Iris pigment epithelial cell (primary cell): Measurements from ENCODE around the gene RUNX2.

Source experiments
- DNase-seq: peaks from one replicate; pipeline ENCODE4 v3.0.0-alpha.2; 2011; ENCODE audit warnings: low read depth

The RUNX2 gene

GRCh38 chr6:45624228-45624627 is 296.1 kb downstream of the RUNX2 start:
- DNase-seq: no peak

DNA sequence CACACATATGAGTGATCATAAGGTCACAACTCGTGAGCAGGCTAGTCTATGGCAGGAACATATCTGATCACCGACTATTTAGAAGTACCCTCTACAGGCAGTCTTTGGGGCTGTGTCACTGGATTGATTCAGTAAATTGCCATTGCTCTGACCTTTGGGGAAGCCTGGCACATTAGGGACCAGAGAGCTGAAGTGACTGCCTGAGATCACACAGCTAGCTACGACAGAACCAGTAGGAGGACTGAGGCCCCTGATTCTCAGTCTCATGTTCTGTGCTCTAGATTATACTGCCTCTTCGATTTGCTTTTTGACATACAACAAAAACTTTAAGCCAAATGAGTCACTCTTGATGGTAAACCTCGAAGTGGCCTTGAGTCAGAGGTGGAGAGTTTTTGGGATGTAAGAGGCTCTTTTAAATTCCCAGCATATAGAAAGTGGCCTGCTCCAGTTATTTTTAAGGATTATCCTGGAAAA is 297.1 kb downstream of the RUNX2 start:
- DNase-seq: peak; percentile 79

DNA sequence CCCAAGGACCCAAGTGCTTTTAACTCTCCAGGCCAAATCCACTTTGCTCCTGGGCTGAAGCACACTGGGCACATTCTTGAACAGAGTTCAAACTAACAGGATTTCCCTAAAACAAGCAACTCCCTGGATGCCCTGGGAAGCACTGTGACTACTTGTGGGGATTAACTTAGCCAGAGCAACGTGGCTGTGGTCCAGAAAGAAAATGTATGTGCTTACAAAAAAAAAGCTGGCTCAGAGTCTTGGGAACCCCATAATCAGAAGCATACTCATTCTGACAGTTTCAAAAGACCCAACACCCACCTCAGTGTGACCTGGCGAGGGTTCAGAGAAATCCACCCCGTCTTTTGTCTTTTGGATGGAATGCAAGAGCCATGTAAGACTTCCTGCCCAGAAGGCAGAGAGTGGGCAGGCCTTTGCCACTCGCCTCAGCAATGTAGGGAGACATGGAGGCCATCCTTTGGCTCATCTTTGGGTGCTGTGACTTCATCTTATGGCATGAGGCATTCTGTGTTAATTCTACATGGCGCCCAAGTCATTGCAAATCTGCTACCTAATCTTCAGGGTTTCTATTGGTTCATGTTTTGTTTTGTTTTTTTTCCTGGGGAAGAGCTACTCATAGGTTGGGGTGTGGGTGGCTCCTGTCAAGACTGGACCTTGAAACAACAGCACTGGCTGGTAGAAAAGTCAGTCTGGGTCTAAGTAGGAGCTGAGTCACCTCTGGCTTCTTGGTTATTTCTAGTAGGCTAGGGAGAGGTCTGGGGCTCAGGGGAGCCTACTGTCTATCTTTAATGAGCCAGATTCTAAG is 298.2 kb downstream of the RUNX2 start:
- DNase-seq: peak; percentile 90

GRCh38 chr6:45630314-45630713 is 302.2 kb downstream of the RUNX2 start:
- no peak for DNase-seq

DNA sequence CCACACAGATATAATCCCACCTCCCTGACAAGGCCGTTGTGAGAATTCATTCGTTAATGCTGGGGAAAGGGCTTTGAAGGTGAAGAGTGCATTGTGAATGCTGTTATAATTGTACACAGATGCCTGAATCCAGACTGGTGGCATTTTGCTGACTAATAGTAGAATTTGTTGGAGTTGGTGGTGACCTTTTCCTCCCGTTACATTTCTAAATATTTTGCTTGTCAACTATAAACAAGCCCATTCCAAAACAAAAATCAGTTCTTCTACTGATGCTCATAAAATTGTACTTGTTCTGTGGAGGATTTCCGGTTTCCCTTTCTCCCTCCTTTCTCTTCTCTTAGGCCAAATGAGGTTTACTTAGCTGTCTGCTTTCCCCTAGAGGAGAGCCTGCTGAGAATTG is 302.7 kb downstream of the RUNX2 start:
- DNase-seq: no peak

DNA sequence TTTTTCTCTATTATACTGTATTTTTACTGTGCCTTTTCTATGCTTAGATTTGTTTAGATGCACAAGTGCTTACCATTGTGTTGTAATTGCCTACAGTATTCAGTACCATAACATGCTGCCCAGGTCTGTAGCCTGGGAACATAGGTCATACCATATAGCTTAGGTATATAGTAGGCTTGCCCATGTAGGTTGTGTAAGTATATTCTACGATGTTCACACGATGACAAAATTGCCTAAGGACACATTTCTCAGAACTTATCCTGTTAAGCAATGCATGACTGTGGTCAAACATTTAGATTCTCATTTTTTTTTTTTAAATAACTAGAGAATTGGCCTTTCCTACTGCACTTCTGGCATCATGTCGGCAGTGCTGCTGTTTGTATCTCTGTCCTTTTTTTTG is 303.3 kb downstream of the RUNX2 start:
- peak; percentile 36 for DNase-seq

DNA sequence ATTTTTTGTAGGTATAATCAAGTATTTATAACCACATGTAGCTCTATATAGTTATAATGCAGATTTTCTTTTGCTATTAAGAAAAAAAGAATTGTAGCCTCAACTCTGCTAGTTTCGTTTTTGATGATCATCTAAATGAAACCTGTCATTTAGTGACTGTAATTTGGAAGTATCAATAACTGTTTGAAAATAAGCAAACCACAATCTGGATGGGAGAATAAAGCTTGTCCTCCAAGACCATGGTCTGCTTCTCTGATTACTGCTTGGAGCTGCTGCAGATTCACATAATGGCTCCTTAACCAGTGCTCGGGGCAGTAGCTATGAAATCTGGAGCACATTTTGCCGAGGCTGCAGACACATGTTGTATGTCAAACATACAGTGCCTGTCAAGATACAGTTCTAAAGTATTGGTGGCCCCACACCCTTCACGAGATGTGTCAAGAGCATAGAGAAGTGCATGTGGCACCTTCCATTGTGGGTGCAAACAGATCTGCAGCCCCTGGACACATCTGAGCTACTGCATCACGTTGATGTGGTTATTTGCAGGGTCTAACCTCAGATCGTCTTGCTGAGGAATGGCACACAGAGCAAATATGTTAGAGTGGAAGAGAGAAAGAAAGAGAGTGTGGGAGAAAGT is 305.3 kb downstream of the RUNX2 start:
- DNase-seq: no peak

GRCh38 chr6:45634231-45634630 is 306.1 kb downstream of the RUNX2 start:
- no peak for DNase-seq

DNA sequence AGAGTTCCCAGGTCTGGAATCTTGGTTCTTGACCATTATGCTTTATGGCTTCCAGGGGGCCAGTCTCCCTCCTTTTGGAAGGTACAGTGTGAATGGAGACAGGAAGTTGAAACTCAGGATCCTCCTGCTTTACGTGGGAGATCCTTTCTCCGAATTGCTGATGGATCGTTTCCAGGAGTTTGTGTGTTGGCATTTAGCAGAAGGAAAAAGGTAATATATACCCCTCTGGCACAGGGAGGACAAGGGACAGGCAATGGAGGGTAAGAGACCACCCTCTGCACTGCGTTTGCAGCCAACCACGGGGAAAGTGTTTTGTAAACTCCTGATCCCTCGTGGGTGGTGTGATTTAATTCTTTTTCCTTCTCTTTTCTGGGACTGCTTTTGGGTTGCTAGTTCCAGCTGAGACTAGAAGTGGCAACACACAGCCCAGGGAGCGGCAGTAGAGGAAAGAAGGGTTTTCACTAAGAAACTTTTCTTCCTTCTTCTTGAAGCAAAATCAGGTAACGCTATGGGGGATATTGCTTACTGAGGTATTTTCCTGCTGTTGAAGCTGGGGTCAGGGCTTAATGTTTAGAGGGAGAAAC is 307.2 kb downstream of the RUNX2 start:
- no peak for DNase-seq

GRCh38 chr6:45637056-45637455 is 308.9 kb downstream of the RUNX2 start:
- DNase-seq: no peak

DNA sequence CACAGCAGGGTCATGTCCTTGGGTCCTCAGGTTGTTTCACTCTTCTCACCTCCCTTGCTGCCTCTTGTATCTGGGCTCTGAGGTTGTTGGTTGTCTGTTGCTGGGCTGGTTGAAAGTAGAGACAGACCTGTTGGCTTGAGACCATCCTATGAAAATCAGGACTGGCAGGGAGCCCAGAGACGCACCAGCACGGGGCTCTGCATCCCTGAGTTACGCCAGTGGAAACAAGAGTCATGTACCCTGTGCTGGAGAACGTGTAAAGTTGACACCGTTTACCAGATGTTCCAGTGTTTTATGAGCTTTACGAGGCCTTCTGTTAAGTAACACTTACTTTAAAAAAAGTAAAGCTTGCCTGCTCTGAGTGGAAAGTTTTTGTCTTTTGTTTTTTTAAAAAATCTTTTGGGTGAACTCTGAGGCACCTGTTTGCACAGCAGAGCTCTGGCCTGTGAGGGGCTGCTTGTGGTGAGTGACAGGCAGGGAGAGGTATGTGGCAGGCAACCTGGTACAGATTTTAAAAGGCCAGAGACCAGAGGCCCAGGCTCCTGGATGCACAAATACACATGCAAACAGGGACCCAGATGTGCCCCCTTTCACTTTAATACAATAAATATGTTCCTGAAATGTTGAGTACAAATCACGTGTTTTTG is 309.6 kb downstream of the RUNX2 start:
- peak; percentile 34 for DNase-seq

- no peak for DNase-seq
Measured at GRCh38 chr6:45640081-45640491, 312.0 kb downstream of the RUNX2 start.

GRCh38 chr6:45640811-45641210 is 312.7 kb downstream of the RUNX2 start:
- DNase-seq: no peak

- no peak for DNase-seq
Measured at GRCh38 chr6:45642331-45643125, 314.4 kb downstream of the RUNX2 start.

- DNase-seq: no peak
Measured at GRCh38 chr6:45643126-45643525, 315.0 kb downstream of the RUNX2 start.

- no peak for DNase-seq
Measured at GRCh38 chr6:45644720-45645119, 316.6 kb downstream of the RUNX2 start.

GRCh38 chr6:45645302-45645701 is 317.2 kb downstream of the RUNX2 start:
- no peak for DNase-seq

DNA sequence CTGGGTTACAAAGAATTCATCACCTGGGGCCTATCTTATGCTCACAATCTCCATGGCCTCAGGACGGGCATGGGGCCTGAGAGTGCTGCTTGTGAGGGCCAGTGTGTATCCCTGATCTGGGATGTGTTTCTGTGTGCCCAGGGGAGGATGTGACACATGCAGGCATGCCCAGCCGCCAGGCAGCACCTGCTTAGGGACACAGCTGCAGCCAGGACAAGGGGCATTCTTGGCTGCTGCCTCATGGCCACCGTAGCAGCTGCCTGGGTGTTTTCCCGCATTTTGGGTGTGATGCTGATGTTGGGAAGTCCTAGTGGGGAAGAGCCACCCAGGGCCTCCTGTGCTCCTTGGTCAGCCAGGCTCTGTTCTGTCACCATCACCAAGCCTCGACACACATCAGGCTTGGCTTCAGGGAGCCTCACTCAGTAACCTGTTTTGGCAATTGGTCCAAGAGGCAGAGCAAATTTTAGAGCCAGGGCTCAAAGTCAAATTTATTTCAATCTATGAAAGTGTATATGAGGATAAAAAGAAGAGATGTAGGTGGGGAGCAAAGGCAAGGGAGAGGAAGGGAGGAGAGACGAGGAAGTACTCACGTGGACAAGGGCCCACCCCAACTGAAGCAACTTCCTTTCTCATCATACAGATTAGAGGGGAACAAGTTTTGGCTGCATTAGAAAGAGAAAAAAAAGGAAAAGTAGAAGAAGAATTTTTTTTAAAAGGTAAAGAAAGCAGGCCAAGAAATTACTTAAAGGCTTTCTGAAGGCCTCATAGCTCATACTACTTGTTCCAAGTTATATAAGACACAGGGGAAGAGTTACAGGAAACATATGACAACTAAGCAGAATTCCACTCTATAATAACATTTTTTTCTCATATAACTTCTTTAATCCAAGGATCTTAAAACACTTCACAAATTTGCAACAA is 319.5 kb downstream of the RUNX2 start:
- DNase-seq: no peak

- DNase-seq: no peak
Measured at GRCh38 chr6:45648262-45648620, 320.1 kb downstream of the RUNX2 start.

DNA sequence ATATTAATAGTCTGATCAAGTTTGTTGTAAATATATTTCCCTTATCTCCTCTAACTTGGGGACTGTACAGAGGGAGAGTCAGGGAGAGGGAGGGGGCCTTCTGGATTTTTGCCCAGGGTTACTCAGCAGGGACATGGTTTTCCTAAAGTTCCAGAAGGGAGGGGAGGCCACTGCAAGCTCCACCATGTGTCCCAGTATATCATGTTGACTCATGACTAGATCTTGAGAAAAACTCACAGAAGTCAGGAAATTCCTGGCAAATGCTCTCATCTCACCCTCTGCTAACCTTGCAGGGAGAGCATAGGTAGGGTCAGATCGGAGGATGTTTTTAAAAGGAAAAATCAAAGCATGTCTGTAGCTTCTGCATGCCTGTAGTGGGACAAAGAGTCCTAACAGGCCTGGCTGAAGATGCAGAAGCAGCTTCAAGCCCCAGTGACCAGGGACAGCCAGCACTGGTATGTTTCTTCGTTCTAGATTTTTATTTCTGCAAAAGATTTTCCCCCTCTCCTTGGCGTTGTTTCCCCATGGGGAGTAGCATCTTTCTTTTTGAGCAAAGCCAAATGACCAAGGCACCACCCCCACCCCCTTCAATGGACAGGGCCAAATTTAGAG is 322.5 kb downstream of the RUNX2 start:
- DNase-seq: peak; percentile 92
